Measurements from ENCODE around the gene SENP2.

DNA sequence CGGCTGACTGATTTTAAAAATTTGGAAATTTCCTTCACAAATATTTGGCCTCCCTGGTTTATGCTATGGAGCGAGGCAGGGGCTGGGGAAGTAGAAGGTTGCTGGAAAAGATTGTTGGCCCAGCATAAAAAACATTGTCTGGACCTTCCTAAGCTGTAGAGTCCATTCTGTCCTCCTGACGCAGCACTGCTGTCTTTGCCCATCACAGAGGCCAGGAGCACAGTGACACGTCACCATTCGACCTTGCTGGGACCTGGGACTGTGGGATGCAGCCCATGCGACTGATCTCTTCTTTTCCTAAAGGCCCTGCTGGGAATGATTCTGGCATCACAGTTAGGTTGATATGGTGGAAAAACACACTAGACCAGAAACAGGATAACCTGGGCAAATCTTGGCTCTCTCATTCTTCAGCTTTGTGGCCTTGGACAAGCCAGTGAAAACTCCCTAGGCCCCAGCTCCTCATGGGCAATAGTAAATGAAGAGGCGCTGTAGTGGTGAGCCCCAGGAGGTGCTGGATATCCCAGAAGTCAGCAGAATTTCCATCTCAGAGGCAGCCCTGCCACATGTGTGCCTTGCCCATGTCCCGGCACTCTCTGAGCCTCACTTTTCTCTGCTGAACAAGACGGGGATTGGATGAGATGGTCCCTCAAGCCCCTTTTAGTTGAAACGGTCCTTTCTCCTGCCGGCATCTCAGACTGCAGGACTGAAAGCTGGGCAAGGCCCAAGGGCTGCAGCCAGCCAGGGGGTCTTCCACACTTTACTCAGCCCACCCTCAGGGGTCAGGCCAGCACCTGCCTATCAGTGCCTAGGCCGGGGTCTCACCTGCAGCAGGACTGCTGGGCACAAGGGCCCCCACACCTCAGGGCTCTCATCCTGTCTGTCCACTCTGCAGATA is 69.6 kb downstream of the SENP2 start:
- TF ChIP-seq, protein P1, sequence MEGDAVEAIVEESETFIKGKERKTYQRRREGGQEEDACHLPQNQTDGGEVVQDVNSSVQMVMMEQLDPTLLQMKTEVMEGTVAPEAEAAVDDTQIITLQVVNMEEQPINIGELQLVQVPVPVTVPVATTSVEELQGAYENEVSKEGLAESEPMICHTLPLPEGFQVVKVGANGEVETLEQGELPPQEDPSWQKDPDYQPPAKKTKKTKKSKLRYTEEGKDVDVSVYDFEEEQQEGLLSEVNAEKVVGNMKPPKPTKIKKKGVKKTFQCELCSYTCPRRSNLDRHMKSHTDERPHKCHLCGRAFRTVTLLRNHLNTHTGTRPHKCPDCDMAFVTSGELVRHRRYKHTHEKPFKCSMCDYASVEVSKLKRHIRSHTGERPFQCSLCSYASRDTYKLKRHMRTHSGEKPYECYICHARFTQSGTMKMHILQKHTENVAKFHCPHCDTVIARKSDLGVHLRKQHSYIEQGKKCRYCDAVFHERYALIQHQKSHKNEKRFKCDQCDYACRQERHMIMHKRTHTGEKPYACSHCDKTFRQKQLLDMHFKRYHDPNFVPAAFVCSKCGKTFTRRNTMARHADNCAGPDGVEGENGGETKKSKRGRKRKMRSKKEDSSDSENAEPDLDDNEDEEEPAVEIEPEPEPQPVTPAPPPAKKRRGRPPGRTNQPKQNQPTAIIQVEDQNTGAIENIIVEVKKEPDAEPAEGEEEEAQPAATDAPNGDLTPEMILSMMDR (IDR thresholded peaks at IDR 0.05; ENCODE audit: low read depth, low read length), result no peak
- no peak for TF ChIP-seq EZH2phosphoT487 (IDR thresholded peaks at IDR 0.05; ENCODE audit: low read depth)

Data from OCI-LY3 (cell line).